ENCODE results near the gene SYT8.
"Not testable (repeated sequence)": the region's sequence is repeated elsewhere in the genome, so short reads cannot be mapped to it uniquely, and the experiment has no call there.

DNA sequence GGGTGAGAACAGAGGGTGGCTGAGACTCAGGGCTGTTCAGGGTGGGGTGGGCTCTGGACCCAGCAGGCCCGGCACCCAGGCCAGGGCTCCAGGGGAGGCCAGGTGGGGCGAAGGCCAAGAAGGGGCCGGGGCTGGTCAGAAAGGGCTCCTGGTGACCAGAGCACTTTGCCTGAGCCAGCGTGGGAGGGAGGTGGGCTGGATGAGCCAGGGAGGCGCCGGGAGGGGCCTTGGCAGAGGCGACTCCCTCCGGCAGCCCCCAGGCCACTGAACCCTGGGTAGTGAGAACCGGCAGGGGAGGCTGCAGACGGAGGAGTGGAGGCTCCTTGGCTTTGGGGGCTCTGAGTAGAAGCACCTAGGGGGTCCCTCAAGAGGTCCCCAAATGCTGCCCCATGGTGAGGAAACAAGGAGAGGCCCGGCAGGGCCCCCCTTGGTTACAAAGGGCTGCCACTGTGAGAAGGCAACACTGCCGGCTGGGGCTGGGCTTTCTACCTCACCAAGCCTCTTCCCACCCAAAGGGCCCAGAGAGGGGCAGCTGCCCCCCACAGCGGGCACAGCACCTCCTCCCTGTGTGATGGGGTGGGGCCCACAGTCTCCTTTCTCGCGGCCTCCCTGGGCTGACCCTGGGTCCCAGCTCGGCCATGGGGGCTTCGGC, 39.8 kb downstream of the SYT8 start:
- not testable (repeated sequence) for TF ChIP-seq POLR2AphosphoS5 (IDR thresholded peaks at IDR 0.05; ENCODE audit: low read depth); ZNF331 (CRISPR knock-in tag; IDR thresholded peaks at IDR 0.05; ENCODE audit: low read depth)

All from GM23338 (cell line).